IPS DF 4.7 (cell line): ENCODE measurements around the gene C16orf74.

Source experiments
- DNase-seq: peaks from one replicate; pipeline ENCODE4 v3.0.0-alpha.2; 2013; ENCODE audit warnings: low spot score; ENCODE audit errors: extremely low read depth

C16orf74 gene

GRCh38 chr16:85774811-85775210 is 23.9 kb upstream of the C16orf74 start:
- no peak for DNase-seq

- DNase-seq: no peak
Measured at GRCh38 chr16:85774136-85774535, 23.2 kb upstream of the C16orf74 start.

- no peak for DNase-seq
Measured at GRCh38 chr16:85773044-85773443, 22.1 kb upstream of the C16orf74 start.

GRCh38 chr16:85770741-85771140 is 19.8 kb upstream of the C16orf74 start:
- DNase-seq: no peak

- DNase-seq: no peak
Measured at GRCh38 chr16:85768199-85768598, 17.3 kb upstream of the C16orf74 start.

GRCh38 chr16:85767531-85767930 is 16.6 kb upstream of the C16orf74 start:
- no peak for DNase-seq

GRCh38 chr16:85765767-85766166 is 14.9 kb upstream of the C16orf74 start:
- no peak for DNase-seq

- DNase-seq: no peak
Measured at GRCh38 chr16:85765211-85765610, 14.3 kb upstream of the C16orf74 start.

- DNase-seq: no peak
Measured at GRCh38 chr16:85763616-85764015, 12.7 kb upstream of the C16orf74 start.

GRCh38 chr16:85762970-85763369 is 12.1 kb upstream of the C16orf74 start:
- no peak for DNase-seq

GRCh38 chr16:85761861-85762260 is 11.0 kb upstream of the C16orf74 start:
- no peak for DNase-seq

GRCh38 chr16:85759631-85760419 is 8.9 kb upstream of the C16orf74 start:
- DNase-seq: no peak

- no peak for DNase-seq
Measured at GRCh38 chr16:85759136-85759535, 8.2 kb upstream of the C16orf74 start.

GRCh38 chr16:85757341-85757822 is 6.5 kb upstream of the C16orf74 start:
- no peak for DNase-seq

- no peak for DNase-seq
Measured at GRCh38 chr16:85755929-85756768, 5.3 kb upstream of the C16orf74 start.

GRCh38 chr16:85754413-85754812 is 3.5 kb upstream of the C16orf74 start:
- no peak for DNase-seq

- DNase-seq: no peak
Measured at GRCh38 chr16:85753976-85754375, 3.1 kb upstream of the C16orf74 start.

- no peak for DNase-seq
Measured at GRCh38 chr16:85753559-85753958, 2.7 kb upstream of the C16orf74 start.

- no peak for DNase-seq
Measured at GRCh38 chr16:85752511-85753420, 1.9 kb upstream of the C16orf74 start.

- no peak for DNase-seq
Measured at GRCh38 chr16:85751698-85752501, 1.0 kb upstream of the C16orf74 start.
